GM12864 (cell line): ENCODE data around the gene PLEKHO2.

Experiments used
- DNase-seq: peaks from one replicate; pipeline ENCODE4 v3.0.0-alpha.2; 2011; ENCODE audit warnings: low read depth
- H3K4me3 ChIP-seq: 2 replicates; pipeline ENCODE4 v1.5.1; 2011; ENCODE audit warnings: mild to moderate bottlenecking, low read depth, low read length, control low read depth
- CTCF ChIP-seq: IDR thresholded peaks from 2 replicates; pipeline ENCODE4 v1.5.1; 2011; ENCODE audit warnings: low read depth, mild to moderate bottlenecking, moderate library complexity, low read length, control low read depth, inconsistent platforms; ENCODE audit errors: missing control alignments

The PLEKHO2 gene

DNA sequence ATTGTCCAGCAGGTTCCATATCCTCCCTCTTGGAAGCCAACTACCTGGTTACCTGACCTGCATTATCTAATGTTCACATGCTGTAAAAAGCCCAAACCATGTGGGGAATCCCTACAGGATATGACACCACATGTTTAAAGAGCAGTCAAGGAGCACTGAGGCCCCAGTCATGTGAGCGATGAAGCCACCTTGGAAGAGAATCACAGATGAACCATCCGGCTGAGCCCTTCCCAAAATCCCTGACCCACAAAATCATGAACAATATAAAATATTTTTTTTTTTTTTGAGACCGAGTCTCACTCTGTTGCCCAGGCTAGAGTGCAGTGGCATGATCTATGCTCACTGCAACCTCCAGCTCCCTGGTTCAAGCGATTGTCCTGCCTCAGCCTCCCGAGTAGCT, 59.4 kb downstream of the PLEKHO2 start:
- no peak for DNase-seq
- TF ChIP-seq CTCF, result no peak

DNA sequence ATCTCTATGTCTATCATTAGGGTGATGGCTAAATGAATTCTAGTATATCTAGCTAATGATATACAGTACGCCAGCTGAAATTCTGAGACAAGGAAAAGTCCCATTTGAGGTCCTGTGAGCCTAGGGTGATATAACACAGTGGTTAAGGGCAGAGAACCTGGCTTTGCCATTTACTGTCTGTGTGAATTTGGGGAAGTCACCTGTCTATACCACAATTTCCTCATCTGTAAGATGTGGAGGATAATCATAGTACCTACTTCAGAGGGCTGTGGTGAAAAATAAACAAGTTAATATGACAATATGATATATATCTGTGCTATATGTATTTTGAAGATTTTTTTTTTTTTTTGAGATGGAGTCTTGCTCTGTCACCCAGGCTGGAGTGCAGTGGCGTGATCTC, 60.2 kb downstream of the PLEKHO2 start:
- H3K4me3 ChIP-seq, result no peak overlapping the region
- TF ChIP-seq CTCF, result no peak
- no peak for DNase-seq

More for the DNA sequence above, 59.4 kb downstream of the PLEKHO2 start:
- H3K4me3 ChIP-seq, result no peak overlapping the region

- DNase-seq, result no peak
- TF ChIP-seq CTCF, result no peak
- H3K4me3 ChIP-seq, result no peak overlapping the region
These were observed 61.1 kb downstream of the PLEKHO2 start for GRCh38 chr15:64902863-64903262.

DNA sequence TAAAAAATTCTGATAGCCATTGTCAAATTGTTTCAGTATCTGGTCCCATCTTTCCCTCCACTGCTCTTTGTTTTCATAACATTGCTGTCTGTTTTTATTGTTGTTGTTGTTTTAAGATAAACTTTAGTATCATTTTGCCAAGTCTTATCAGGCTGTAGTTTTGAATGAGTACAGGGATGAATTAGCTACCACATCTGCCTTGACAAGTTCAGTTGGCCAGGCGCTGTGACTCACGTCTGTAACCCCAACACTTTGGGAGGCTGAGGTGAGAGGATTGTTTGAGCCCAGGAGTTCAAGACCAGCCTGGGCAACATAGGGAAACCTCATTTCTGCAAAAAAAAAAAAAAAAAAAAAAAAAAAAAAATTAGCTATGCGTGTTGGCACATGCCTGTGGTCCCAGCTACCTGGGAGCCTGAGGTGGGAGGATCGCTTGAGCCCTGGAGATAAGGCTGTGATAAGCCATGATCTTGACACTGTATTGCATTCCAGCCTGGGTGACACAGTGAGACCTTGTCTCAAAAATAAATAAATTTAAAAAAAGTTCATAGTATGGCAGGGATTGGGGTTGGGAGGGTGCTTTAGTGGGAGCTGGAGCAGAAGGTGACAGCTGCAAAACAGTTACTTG, 61.7 kb downstream of the PLEKHO2 start:
- DNase-seq, result no peak
- TF ChIP-seq CTCF, result no peak
- H3K4me3 ChIP-seq, result no peak overlapping the region

- TF ChIP-seq CTCF, result no peak
- no peak overlapping the region for H3K4me3 ChIP-seq
- no peak for DNase-seq
These were observed 62.5 kb downstream of the PLEKHO2 start for GRCh38 chr15:64904189-64904588.

DNA sequence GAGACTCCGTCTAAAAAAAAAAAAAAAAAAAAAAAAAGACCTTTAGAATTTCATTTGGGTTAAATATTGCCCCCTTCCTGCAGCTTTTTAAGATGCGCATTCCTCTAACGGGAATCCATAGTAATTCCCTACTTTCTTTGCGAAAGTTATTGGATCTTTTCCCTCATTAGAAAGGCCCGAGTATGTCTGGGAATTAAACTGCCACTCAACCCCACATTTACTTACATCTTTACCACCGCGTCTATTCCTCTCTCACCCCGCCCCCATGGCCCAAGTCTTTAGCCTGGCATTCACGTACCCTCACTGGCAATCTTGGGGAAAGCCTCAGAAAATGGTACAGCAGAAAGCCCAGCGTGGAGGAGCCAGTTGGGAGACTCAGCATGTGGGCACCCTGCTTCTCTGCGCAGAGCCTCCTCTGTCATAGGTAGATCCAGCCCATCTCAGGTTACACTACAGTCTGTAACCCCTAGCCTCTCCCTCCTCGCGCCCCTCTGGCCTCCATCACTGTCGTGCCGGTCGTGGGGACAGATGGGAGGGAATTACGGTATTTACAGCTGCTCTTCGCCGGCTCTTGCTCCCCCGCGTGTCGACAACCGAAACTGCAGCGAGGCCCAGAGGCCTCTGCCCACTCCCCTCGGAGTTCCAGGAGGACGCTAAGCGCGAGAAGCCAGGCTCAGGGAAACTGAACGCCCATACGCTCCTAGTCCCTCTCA, 63.6 kb downstream of the PLEKHO2 start:
- H3K4me3 ChIP-seq, result peak overlapping the region; percentile 33
- TF ChIP-seq CTCF, result peak; percentile 88
- DNase-seq, result no peak

- TF ChIP-seq CTCF, result no peak
- no peak overlapping the region for H3K4me3 ChIP-seq
- DNase-seq, result no peak
These were observed 64.2 kb downstream of the PLEKHO2 start for GRCh38 chr15:64905941-64906340.
